Common myeloid progenitor, CD34-positive (primary cell): ENCODE measurements around the gene DOCK2.

Experiments
- CTCF ChIA-PET: fragments of 350-600 bp; sonication (Branson Sonifier 250); formaldehyde crosslinking; loops from one replicate; lab custom pipeline; 2021; ENCODE audit warnings: antibody characterized with exemption; lab: Charles Lee
- POLR2A ChIA-PET: fragments of 350-600 bp; sonication (Branson Sonifier 250); formaldehyde crosslinking; loops from one replicate; lab custom pipeline; 2021; ENCODE audit warnings: antibody characterized with exemption; lab: Charles Lee
- DNase-seq, 3 donors: peaks; one replicate each; pipeline versions ENCODE4 v3.0.0 to v3.0.0-alpha.2; 2013
- H3K27ac ChIP-seq, 2 experiments: 1 replicate in 1 of 2; 2 replicates in 1 of 2; pipeline ENCODE4 v1.7.0; 2013; ENCODE audit warnings: inconsistent platforms in 2 of 2, low read length in 2 of 2, mild to moderate bottlenecking in 2 of 2, low read depth in 1 of 2, moderate library complexity in 1 of 2; ENCODE audit not compliant: severe bottlenecking in 2 of 2, insufficient read depth in 1 of 2, poor library complexity in 1 of 2
- H3K27me3 ChIP-seq, 5 experiments: replicated peaks in 2 of 5; 1 replicate in 3 of 5; 2 replicates in 2 of 5; pipeline versions ENCODE4 v1.6.1 to v1.7.0; 2013; ENCODE audit warnings: low read length in 4 of 5, mild to moderate bottlenecking in 2 of 5, moderate library complexity in 2 of 5, inconsistent platforms in 1 of 5; ENCODE audit not compliant: insufficient read depth in 5 of 5, control insufficient read depth in 4 of 5
- H3K36me3 ChIP-seq, 4 experiments: 1 replicate in 2 of 4; 2 replicates in 2 of 4; pipeline versions ENCODE4 v1.6.1 to v1.7.0; 2013; ENCODE audit warnings: low read length in 3 of 4, control low read depth in 1 of 4, mild to moderate bottlenecking in 1 of 4; ENCODE audit not compliant: control insufficient read depth in 4 of 4, insufficient read depth in 4 of 4
- H3K4me1 ChIP-seq, 4 experiments: 1 replicate in 3 of 4; 2 replicates in 1 of 4; pipeline versions ENCODE4 v1.6.1 to v1.7.1; 2013; ENCODE audit warnings: low read length in 3 of 4, mild to moderate bottlenecking in 3 of 4, control low read depth in 1 of 4, inconsistent platforms in 1 of 4, moderate library complexity in 1 of 4; ENCODE audit not compliant: control insufficient read depth in 4 of 4, insufficient read depth in 4 of 4; ENCODE audit errors: control extremely low read depth in 1 of 4
- H3K4me3 ChIP-seq, 7 experiments: 1 replicate in 4 of 7; 2 replicates in 3 of 7; pipeline versions ENCODE4 v1.5.1 to v1.7.0; 2013; ENCODE audit warnings: mild to moderate bottlenecking in 7 of 7, low read length in 6 of 7, moderate library complexity in 6 of 7, inconsistent platforms in 2 of 7, low read depth in 2 of 7, control low read depth in 1 of 7; ENCODE audit not compliant: insufficient read depth in 4 of 7, control insufficient read depth in 1 of 7; ENCODE audit errors: extremely low read depth in 1 of 7
- H3K9me3 ChIP-seq, 5 experiments: 1 replicate in 4 of 5; 2 replicates in 1 of 5; pipeline versions ENCODE4 v1.6.1 to v1.7.1; 2013; ENCODE audit warnings: low read length in 4 of 5, mild to moderate bottlenecking in 2 of 5, inconsistent platforms in 1 of 5, low read depth in 1 of 5, moderate library complexity in 1 of 5; ENCODE audit not compliant: control insufficient read depth in 4 of 5, insufficient read depth in 2 of 5; ENCODE audit errors: control extremely low read depth in 1 of 5
- WGBS: methylation state at CpG from one replicate; pipeline ENCODE4 v1.1.5; 2013; ENCODE audit not compliant: insufficient coverage; 5-methylcytosine and 5-hydroxymethylcytosine counted together

Gene DOCK2

DNA sequence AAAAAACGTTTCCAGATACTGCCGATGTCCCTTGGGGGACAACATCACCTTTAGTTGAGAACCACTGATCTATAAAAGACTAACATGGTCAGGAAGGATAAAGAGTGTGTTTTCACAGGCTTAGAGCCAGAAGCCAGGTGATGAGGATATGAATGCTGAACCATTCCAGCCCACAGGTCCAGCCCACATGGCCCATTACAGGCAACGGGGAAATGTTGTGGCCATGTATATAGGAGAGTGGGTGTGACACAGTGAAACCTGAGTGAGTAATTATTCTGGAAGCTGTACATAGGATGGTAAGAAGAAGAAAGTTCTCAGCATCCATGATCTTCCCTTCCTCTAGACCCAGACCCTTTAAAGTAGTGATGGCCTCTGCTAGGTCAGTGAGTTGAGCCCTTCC lies 412.6 kb downstream of the DOCK2 start:
- no peak for DNase-seq
- Histone ChIP-seq H3K27me3 (no peaks in the 10 kb centered on the region), H3K9me3 (no peaks in the 10 kb centered on the region), H3K4me3 (no peak overlapping the region), H3K27ac (no peak overlapping the region), H3K4me1 (no peaks in the 10 kb centered on the region), H3K36me3 (peaks cover 43 to 93% (median 64%) of the 10 kb centered on the region in 4 experiments)
- CTCF ChIA-PET = interaction anchor here (0.8 kb wide), 2 partner anchors 12 to 47 kb away, joined by 3 read pairs; no protein-coding TSS in a partner anchor
- WGBS = 100% methylated on average over 3 of the region's 3 CpGs
- POLR2A ChIA-PET = no interaction called here

DNA sequence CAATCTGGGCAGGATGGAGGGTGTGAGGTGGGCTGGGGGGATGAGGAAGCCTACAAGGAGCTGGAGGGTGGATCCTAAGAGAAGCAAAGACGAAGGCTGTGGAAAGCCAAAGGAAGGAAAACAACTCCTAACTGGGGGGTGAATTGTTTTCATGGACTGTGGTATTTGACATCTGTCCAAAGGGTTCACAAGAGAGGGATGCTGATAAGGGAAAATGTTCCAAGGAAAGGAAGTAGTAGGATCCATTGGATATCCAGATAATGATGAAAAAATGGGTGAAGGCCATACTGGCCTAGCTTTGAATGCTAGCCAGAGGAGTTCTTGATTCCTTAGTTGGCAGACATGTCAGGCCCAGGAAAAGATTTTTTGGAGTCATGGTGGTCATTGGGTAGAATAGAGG lies 416.8 kb downstream of the DOCK2 start:
- H3K27me3 ChIP-seq = no peaks in the 10 kb centered on the region
- WGBS = 100% methylated on average over 1 of the region's 1 CpG
- no peaks in the 10 kb centered on the region for H3K4me1 ChIP-seq
- ChIA-PET POLR2A (no interaction called here), CTCF (no interaction called here)
- H3K9me3 ChIP-seq = peaks cover 0 to 7% (median 2%) of the 10 kb centered on the region in 5 experiments
- no peak for DNase-seq
- H3K4me3 ChIP-seq = no peak overlapping the region
- H3K27ac ChIP-seq = no peak overlapping the region
- peaks cover 51 to 94% (median 76%) of the 10 kb centered on the region in 4 experiments for H3K36me3 ChIP-seq

DNA sequence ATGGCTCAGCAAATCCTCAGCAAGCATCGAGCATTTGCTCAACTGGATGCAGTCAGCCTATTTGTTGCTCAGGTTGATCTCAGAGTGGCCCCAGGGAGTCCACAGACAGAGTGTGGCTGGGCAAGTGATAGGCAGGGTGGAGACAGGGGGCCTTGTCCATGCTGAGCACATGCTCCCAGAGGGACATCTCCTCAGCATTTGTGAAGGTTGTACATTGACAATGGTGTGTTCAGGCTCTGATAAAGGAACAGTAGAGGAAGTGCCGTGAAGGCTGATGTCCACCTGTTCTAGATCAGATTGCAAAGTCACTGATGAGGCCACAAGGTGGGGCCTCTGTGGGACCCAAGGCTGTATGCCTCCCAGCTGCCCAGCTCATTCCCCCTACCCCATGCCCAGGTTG lies 418.5 kb downstream of the DOCK2 start:
- CTCF ChIA-PET = interaction anchor here (1.8 kb wide), 1 partner anchor 128 kb away, joined by 3 read pairs; no protein-coding TSS in a partner anchor
- 93% methylated on average over 2 of the region's 2 CpGs for WGBS

DNA sequence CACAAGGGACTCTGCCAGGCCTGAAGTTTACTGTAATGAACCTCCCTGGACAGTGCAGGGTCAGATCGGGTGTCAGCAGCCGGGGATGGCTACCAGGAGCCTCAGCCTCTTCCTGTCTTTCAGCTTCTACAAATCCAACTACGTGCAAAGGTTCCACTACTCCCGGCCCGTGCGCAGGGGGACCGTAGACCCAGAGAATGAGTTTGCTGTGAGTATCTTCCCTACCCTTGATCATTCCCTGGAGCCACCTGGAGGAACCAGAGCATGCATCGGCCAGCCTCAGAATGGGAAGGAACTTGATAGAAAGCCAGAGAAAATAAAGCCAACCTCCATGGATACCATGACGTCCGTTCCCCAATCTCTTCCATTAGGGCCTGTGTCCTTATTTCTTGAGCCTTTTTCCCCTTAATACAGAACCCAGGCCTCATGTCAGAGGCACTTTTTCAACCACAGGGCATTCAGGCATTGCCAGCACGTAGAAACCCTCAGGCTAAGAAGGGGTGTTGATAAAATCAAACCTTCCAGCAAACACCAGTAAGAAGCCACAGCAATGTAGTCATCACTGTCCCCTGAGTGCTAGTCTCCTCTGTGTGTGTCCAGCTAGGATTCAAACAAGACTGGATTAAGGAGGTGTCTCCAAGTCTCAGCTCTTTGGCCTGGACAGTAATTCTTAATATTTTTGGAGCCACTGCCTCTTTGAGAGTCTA lies 419.6 kb downstream of the DOCK2 start:
- CTCF ChIA-PET = interaction anchor here (1.0 to 1.5 kb wide), 2 partner anchors 11 to 14 kb away, joined by 4 read pairs; no protein-coding TSS in a partner anchor
- peaks cover 49 to 89% (median 69%) of the 10 kb centered on the region in 4 experiments for H3K36me3 ChIP-seq
- WGBS = 98% methylated on average over 8 of the region's 11 CpGs

More for the DNA sequence above, 418.5 kb downstream of the DOCK2 start:
- no peak overlapping the region for H3K27ac ChIP-seq
- POLR2A ChIA-PET = no interaction called here
- no peak for DNase-seq
- H3K9me3 ChIP-seq = peaks cover 0 to 11% (median 5%) of the 10 kb centered on the region in 5 experiments
- H3K4me1 ChIP-seq = no peaks in the 10 kb centered on the region
- no peak overlapping the region for H3K4me3 ChIP-seq
- H3K27me3 ChIP-seq = no peaks in the 10 kb centered on the region
- peaks cover 50 to 93% (median 71%) of the 10 kb centered on the region in 4 experiments for H3K36me3 ChIP-seq

DNA sequence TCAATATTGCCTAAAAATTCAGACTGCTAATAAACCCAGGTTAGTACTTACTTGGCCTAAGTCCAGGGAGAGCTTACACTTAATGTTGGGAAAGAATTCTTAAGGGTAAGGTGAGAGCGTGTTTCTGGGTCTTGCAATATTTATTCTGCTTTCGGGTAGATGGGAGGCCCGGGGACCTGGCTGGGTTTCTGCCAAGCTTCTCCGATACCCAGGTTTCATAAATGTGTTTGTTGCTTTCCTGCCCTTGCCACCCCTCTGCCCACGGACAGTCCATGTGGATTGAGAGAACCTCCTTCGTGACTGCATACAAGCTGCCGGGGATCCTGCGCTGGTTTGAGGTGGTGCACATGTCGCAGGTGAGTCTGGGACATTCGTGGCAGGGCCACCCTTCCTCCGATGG lies 420.2 kb downstream of the DOCK2 start:
- ChIA-PET POLR2A (interaction anchor here (1.2 kb wide), 1 partner anchor 57 kb away, joined by 3 read pairs; no protein-coding TSS in a partner anchor), CTCF (interaction anchor here (0.6 to 1.5 kb wide), 3 partner anchors 10 to 227 kb away, joined by 3 to 4 read pairs (median 4); no protein-coding TSS in a partner anchor)
- whole genome bisulfite sequencing = over 99% methylated on average over 11 of the region's 11 CpGs
- H3K4me3 ChIP-seq = no peak overlapping the region
- H3K27me3 ChIP-seq = no peaks in the 10 kb centered on the region
- H3K9me3 ChIP-seq = peaks cover 0 to 11% (median 5%) of the 10 kb centered on the region in 5 experiments
- peaks cover 49 to 89% (median 69%) of the 10 kb centered on the region in 4 experiments for H3K36me3 ChIP-seq
- no peak overlapping the region for H3K27ac ChIP-seq
- DNase-seq = no peak
- H3K4me1 ChIP-seq = no peaks in the 10 kb centered on the region

More for the DNA sequence above, 419.6 kb downstream of the DOCK2 start:
- Histone ChIP-seq H3K27me3 (no peaks in the 10 kb centered on the region), H3K4me3 (no peak overlapping the region), H3K4me1 (no peaks in the 10 kb centered on the region), H3K27ac (no peak overlapping the region), H3K9me3 (peaks cover 0 to 11% (median 5%) of the 10 kb centered on the region in 5 experiments)
- DNase-seq = no peak
- POLR2A ChIA-PET = no interaction called here

DNA sequence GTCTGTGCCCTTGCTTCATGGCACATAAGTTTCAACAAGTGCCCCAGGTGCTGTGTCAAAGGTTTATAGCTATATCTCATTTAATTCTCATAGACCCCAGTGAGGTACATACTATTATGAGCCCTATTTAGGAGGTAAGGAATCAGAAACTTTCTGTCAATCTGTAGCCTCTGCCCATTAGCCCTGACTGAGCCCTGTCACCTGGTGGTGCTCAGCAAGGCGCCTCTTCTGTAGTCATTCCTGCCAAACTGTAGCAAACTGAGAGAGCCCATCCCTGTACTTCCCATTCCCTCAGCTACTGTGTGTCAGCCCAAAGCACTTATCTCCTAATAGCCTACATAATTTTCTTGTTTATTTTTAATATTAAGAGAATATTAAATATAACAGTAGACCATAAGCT lies 422.1 kb downstream of the DOCK2 start:
- peaks cover 0 to 11% (median 7%) of the 10 kb centered on the region in 5 experiments for H3K9me3 ChIP-seq
- no peaks in the 10 kb centered on the region for H3K4me1 ChIP-seq
- no peak overlapping the region for H3K4me3 ChIP-seq
- H3K27me3 ChIP-seq = no peaks in the 10 kb centered on the region
- no peak for DNase-seq
- CTCF ChIA-PET = interaction anchor here (1.3 kb wide), 1 partner anchor 79 kb away, joined by 3 read pairs; the partner anchor contains the start of gene INSYN2B
- peaks cover 56 to 93% (median 75%) of the 10 kb centered on the region in 4 experiments for H3K36me3 ChIP-seq
- POLR2A ChIA-PET = no interaction called here
- H3K27ac ChIP-seq = no peak overlapping the region
- 71% methylated on average over 1 of the region's 1 CpG for WGBS

DNA sequence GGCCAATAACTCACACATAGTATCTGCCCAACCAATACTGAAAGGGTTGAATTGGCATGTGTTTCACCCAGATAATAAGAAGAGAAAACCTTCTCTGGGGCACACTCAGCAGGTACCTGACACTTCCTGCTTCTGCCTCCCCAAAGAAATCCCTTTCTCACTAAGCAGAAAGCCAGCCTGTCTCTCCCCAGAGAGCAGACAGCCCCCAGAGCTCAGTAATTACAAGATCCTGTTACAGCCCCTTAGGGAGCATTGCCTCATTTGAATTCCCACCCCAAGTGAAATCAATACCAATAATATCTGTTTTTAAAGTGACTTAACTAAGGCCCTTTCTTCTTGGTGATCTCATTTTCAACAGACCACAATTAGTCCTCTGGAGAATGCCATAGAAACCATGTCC lies 430.1 kb downstream of the DOCK2 start:
- CTCF ChIA-PET = interaction anchor here (1.5 kb wide), 1 partner anchor 10 kb away, joined by 4 read pairs; no protein-coding TSS in a partner anchor
- H3K4me3 ChIP-seq = no peak overlapping the region
- POLR2A ChIA-PET = no interaction called here
- no peaks in the 10 kb centered on the region for H3K4me1 ChIP-seq
- peaks cover 34 to 74% (median 62%) of the 10 kb centered on the region in 4 experiments for H3K36me3 ChIP-seq
- H3K27me3 ChIP-seq = no peaks in the 10 kb centered on the region
- no peak overlapping the region for H3K27ac ChIP-seq
- peaks cover 0 to 5% (median 0%) of the 10 kb centered on the region in 5 experiments for H3K9me3 ChIP-seq
- DNase-seq = no peak
